ENCODE data around the gene MDH1B. TPM values are rescaled to one million over a fixed set of nuclear protein-coding genes. Genes with fewer than 3 reads are reported as not detected.

The MDH1B gene
- total RNA-seq, 1 experiment from 2014 or later: 1.3 TPM

- Histone ChIP-seq H3K18ac (ENCODE audit: insufficient read length, low read depth, low read length) (no peak overlapping the region), H3K27ac (ENCODE audit: insufficient read length, low read depth, low read length) (no peak overlapping the region), H4K5ac (ENCODE audit: insufficient read length, low read depth, low read length) (no peak overlapping the region), H2BK120ac (ENCODE audit: low read depth, low read length, poor library complexity, severe bottlenecking) (no peak overlapping the region), H2BK5ac (ENCODE audit: insufficient read length, low read length) (no peak overlapping the region), H4K91ac (ENCODE audit: insufficient read length, low read depth, low read length) (no peak overlapping the region), H3K4ac (ENCODE audit: low read depth, low read length) (no peak overlapping the region), H2AK5ac (ENCODE audit: insufficient read length, low read length) (no peak overlapping the region), H2AFZ (ENCODE audit: low read length) (no peak overlapping the region), H2BK12ac (ENCODE audit: insufficient read length, low read depth, low read length) (no peak overlapping the region), H4K8ac (replicated peaks; ENCODE audit: insufficient read length, low read depth, low read length) (no peak overlapping the region), H3K56ac (ENCODE audit: insufficient read length, low read depth, low read length) (no peak overlapping the region), H3K14ac (ENCODE audit: insufficient read depth, low read length) (no peak overlapping the region; the same call in 1 of the 2 replicates), H2BK15ac (ENCODE audit: low read depth, low read length) (no peak overlapping the region), H3T11ph (ENCODE audit: low read length) (no peak overlapping the region), H3K79me2 (ENCODE audit: insufficient read depth, low read length) (no peaks in the 10 kb centered on the region), H3K79me1 (ENCODE audit: insufficient read depth, low read depth, low read length, poor library complexity, severe bottlenecking) (no peaks in the 10 kb centered on the region), H3K4me1 (ENCODE audit: insufficient read depth, low read length) (peaks cover 8% of the 10 kb centered on the region; the same call in 1 of the 2 replicates), H4K20me1 (ENCODE audit: control insufficient read depth, insufficient read depth, insufficient read length) (no peaks in the 10 kb centered on the region), H3K9me3 (ENCODE audit: control insufficient read depth, low read depth, low read length) (no peaks in the 10 kb centered on the region), H3K23me2 (ENCODE audit: insufficient read length, low read depth, low read length, poor library complexity, severe bottlenecking) (no peaks in the 10 kb centered on the region), H3K4me2 (ENCODE audit: insufficient read depth, insufficient read length, low read length) (peak overlapping the region; percentile 4), H2BK20ac (ENCODE audit: low read depth, low read length, poor library complexity, severe bottlenecking) (no peak overlapping the region), H3K27me3 (ENCODE audit: insufficient read depth, low read length) (no peaks in the 10 kb centered on the region; the same call in 1 of the 2 replicates), H3K23ac (ENCODE audit: insufficient read length, low read depth, low read length) (no peak overlapping the region), H3K9ac (ENCODE audit: extremely low read depth, insufficient read length, low read length) (no peak overlapping the region)
- Mint-ChIP-seq H3K4me3 (no peak overlapping the region), H3K9me3 (peaks cover 0 to 3% of the 10 kb centered on the region in 2 experiments; a peak in 1 of 5 replicates), H3K36me3 (ENCODE audit: insufficient read depth in 1 of 3, low read depth in 3 of 3) (no peaks in the 10 kb centered on the region), H3K27ac (no peak overlapping the region), H3K27me3 (ENCODE audit: low read depth) (peaks cover 41% of the 10 kb centered on the region), H3K4me1 (peaks cover 14% of the 10 kb centered on the region in 2 experiments)
- TF ChIP-seq CTCF (conservative IDR thresholded peaks at IDR 0.05): no peak
- WGBS (ENCODE audit: extremely low coverage, insufficient read length, low lambda C conversion rate): no CpG with 5 or more reads among the region's 4 CpGs
- DNase-seq: no peak
These were observed 51.4 kb downstream of the MDH1B start for GRCh38 chr2:206713746-206714145.
